Right forelimb (tissue), 1 donor: ENCODE measurements around the gene VPS8.
"Not testable (repeated sequence)": the region's sequence is repeated elsewhere in the genome, so short reads cannot be mapped to it uniquely, and the experiment has no call there.

Experiments used
- DNase-seq: peaks from one replicate; pipeline ENCODE4 v3.0.0-alpha.2; 2018

The VPS8 gene

DNA sequence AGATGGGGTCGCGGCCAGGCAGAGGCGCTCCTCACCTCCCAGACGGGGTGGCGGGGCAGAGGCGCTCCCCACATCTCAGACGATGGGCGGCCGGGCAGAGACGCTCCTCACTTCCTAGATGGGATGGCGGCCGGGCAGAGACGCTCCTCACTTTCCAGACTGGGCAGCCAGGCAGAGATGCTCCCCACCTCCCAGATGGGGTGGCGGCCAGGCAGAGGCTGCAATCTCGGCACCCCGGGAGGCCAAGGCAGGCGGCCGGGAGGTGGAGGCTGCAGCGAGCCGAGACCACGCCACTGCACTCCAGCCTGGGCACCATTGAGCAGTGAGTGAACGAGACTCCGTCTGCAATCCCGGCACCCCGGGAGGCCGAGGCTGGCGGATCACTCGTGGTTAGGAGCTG, 191.9 kb downstream of the VPS8 start:
- DNase-seq: not testable (repeated sequence)

DNA sequence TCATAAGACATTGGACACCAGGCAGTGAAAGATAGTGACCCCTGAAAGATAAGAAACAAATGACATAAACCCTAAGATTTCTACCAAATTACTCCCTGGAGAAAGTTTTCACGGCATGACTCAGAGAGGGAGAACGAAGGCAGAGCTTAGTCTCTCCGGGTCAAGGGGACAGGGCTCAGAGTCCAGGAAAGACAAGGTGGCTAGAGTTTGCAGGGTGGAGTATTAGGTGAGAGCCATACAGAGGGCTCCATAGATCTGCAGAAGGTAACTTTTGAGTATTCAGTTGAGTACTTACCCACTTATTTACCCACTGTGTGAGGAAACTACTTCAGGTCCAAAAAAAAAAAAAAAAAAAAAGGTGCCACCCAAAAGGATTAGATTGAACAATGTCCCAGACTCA, 197.7 kb downstream of the VPS8 start:
- no peak for DNase-seq

DNA sequence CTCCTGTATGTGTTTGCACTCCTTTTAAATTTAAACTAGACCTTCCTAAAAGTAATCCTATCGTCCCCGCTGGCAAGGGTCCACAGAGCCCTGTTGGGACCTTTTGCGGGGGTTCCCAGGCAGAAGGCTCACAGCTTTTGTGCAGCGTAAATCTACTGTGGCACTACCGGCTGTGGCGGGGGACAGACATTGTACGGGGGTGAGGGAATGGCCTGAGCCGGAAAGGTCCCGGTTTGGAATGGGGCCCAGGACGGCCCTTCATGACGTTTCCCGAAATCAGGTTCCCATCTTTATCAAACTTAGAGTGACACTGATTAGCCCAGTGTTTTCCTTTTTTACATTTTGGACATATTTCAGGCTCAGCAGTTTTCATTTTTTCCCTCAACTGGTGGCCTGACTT, 205.6 kb downstream of the VPS8 start:
- not testable (repeated sequence) for DNase-seq

DNA sequence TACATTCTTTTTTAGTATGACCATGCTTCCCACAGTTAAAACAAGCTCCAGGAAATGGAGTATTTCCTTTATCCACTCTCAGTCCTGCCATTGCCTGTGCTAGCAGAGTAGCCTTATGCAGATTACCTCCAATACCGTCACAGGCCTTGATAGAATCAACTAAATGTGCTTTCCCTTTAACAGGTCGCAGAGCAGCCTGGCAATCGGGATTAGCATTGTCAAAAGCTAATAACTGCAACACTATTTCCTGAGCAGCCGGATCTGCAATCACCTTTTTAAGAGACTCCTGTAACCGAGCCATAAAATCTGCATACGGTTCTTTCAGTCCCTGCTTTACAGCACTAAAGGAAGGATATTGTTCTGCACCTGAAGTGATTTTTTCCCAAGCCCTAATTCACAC, 206.0 kb downstream of the VPS8 start:
- DNase-seq: not testable (repeated sequence)

DNA sequence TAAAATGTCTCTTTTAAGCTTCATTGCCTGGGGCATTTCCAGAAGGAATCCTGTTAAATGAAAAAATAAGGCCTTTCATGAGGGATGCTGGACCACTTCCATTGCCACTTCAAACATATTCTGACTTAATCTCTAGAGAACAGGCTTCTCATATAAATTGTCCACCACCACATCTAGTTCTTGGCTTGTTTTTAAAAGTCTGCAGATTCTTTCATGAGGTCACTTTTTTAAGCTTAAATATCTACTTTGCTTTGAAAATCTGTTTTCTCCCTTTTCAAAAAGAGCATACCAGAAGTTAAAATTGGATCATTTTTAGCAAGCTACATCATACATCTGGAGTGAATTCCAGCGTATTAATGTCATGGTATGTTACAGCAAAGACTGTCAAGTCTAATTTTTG, 209.3 kb downstream of the VPS8 start:
- DNase-seq: no peak

DNA sequence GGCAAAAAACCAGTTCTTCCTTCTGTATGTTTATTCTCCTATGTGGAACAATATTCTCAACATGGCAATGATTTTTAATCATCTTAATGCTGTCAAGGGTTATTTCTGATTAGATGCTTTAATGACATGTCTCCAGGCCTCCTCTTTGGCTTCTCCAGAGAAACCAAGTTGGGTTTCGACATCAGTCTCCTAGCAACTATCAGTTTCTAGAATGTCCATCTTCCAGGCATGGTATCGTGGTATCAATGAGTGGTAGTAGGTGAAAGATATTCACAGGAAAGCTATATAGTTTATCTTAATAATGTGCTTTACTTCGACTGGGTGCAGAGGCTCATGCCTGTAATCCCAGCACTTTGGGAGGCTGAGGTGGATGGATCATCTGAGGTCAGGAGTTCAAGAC, 212.4 kb downstream of the VPS8 start:
- DNase-seq: no peak

DNA sequence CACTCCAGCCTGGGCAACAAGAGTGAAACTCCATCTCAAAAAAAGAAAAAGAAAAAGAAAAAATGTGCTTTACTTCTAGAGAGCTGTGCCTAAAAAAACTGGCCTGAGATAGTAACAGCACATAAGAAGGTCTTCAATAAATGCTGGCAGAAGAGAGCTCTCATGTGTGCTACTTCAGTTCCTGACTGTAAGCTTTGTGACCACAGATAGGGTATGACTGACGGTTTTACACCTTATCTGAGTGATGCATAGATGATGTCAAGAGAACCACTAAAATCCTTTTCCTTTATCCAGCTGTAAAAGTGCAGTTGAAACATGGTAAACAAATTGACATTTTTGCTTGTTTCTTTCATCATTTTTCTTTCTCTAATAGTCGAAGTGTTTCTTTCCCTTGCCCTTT, 213.0 kb downstream of the VPS8 start:
- DNase-seq: no peak

DNA sequence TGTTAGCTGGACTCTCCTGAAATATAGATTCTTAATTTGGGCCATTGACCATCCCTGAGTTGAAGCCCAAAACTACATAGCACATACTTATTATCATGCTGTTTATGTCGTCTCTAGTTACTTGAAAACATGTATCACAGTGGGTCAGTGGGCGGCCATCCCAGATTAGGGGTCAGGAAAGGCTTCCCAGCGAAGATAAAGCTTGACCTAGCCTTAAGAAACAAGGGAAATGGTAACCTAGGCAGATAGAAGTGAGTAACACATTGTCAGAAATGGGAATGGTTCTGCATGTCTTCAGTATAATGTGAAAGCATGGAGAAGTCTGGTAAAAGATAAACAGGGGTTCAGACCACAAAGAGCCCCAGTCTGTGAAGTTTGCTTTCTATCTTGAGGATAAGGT, 216.2 kb downstream of the VPS8 start:
- no peak for DNase-seq

DNA sequence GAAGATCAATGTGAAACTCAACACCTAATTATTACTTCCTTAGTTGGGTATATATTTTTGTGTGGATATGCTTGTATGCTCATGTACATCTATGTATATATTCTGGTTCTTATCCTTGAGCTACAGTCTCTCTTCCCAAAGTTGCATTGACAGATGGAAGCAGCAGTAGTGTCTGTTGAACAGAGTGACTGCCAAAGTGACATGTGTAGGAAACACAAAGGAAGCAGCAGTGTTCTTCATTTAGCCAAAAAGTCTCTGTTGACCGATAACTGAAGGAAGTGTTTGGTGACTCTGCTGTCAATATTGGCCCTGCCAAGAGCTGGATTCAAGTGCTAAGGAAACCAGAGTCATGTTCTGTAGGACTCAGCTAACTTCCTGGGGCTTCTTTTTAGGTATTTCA, 217.1 kb downstream of the VPS8 start:
- no peak for DNase-seq

DNA sequence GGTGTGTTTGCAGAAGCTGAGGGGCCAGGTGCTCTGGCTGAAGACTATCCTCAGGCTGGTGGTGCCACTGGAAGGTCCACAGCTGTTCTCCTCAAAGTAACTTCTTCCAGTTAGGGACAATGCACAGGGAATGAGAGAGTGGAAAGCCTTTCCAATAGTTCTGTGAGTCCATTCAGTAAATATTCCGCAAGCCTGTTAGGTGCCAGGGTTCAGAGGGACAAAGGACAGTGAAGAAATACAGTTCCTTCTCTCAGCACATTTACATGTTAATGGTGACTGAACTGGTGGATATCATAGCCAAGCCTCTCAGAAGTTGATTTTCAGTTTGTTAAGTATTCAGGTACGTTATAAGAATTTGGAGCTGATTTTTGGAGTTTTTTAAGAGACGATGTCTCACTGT, 218.4 kb downstream of the VPS8 start:
- DNase-seq: no peak

DNA sequence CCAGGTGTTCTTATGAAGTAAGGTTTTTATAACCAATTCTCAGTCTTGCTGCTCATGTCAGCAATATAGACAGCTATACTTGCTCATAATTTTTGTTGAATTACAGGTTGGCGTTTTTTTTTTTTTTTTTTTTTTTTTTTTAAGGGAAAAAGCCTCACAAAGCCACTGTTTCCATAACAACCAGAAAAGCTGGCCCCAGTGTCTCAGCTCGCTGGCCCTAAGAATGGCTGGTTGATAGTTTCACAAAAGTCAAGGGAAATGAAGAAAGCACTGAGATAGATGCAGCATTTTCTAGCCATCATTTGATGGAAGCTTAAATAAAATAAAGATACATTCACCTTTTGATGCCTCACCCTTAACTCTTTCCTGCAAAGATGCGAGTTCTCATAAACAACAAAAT, 219.0 kb downstream of the VPS8 start:
- DNase-seq: no peak

DNA sequence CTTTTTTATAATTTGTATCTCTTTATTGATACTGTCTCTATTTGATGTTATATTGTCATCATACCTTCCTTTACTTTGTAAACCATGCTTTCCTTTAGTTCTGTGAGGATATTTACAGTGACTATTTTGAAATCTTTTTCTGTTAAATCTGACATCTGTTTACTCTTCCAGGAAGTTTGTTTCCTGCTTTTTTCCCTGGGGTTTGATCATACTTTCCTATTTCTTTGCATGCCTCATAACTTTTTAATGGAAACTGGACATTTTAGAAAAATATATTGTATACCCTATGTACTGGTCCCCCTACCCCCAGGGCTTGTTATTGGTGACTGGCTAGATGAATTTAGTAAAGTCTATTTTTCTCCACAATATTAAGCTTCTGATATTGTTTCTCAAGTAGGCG, 225.8 kb downstream of the VPS8 start:
- DNase-seq: no peak

DNA sequence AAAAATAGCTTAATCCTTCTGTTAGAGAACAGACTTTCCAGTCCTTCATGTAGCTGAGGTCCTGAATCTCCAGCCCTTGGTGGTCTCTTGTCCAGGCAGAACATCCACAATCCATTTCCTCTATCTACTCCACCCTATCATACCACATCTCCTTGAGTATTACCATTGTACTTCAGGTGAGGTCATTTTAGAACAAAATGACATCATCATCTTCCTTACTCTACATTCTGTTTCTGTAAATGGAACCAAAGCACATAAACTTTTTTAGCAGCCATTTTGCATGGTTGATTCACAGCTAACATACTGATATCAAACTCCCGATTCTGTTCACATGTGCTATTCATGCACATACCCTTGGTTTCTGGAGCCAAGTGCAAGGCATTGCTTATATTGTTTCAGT, 228.5 kb downstream of the VPS8 start:
- no peak for DNase-seq

DNA sequence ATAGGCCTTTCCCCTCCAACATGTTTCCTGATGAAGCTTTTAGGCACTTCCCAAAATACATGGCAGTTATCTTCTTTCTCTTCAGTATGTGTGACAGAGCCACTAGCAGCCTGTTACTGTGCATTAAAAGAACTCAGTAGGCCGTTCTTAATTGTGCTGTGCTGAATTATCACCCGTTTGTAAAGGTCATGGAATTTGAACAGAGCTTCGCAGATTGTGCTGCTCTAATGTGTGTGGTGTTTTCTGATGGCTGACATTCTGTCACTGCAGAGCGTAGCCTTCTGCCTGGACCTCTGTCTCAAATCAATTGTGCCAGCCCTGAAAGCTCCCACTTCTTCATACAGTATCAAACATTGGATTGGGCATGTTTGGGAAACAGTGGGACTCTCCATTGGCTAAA, 229.6 kb downstream of the VPS8 start:
- no peak for DNase-seq

DNA sequence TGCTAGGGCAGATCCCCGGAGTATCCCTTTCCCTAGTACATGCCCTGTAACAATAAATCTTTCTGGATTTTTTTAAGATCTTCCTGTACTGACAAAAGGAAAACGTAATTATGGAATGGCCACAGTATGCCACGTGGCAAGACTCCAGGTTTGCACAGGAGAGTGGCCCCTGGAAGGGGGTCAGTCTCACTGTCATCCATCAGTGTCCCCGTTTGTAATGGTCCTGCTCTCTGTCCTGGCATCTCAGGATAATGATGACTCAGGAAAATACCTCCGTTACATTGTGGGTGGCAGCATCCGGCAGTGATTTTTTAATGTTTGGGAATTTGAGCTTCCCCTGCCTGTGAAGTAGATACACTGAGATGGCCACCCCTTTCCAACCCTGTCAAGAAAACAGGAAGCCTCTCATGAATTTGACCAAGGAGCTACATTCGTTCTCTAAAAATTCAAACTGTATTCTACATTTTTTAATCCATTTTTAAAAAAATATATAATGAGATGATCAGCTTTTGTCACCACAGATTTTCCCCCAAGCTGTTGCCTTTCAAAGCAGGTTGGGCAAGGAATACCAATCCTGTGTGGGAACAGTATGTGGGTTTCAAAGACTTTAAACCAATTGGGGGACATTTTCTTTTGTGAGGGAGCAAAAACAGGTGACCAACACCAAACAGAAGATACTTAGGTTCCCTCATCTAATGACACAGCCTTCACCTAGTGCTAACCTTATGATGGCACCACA, 230.5 kb downstream of the VPS8 start:
- DNase-seq: no peak

DNA sequence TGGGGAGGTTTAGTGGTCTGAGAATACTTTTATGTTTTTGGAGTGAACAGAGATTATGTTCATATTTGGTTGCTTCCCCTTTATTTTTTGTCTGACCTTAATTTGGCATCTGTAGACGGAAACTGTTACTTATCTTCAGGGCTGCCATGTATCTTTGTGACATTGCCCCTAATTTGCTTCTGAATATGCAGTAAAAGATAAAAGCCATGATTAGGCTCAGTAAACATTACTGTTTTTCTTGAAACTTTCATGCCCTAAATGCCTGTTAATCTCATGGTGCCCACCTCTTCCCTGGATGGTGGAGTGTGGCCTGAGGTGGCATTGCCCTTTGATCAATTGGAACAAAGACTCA, 234.2 kb downstream of the VPS8 start:
- DNase-seq: no peak

DNA sequence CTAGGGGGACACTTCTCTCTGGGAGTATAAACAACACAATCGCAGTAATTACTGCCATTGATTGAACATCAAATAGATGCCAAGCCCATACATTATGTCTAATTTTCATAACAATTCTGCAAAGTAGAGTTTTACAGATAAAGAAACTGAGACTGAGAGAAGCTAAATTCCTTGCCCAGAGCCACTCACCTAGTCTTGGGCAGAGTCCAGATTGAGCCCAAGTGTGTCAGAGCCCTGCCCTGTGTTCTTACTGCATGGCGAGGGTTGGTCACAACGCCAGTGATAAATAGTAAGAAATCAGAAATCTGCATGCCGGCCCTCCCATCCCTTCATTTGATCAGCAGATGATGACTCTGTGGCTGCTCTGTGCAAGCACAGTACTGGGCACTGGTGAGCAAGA, 234.6 kb downstream of the VPS8 start:
- DNase-seq: no peak

DNA sequence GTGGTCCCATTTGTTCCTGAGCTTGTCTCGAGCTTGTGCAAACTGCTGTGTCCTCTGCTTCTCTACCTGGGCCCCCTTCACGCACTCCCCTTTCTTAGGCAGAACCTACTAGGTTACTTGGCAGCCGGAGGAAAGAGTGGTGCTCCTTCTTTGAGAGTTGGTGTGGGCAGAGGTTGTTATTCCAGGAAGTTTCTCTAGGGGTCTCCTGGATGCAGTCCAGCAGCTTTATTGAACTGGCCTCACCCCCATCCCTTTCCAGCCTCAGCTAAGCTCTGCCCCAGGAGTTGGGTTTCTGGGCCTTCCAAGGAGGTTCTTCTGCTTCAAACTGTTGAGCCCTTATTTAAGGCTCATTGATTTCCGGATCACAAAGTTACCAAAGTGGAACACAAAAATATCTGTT, 237.7 kb downstream of the VPS8 start:
- no peak for DNase-seq

DNA sequence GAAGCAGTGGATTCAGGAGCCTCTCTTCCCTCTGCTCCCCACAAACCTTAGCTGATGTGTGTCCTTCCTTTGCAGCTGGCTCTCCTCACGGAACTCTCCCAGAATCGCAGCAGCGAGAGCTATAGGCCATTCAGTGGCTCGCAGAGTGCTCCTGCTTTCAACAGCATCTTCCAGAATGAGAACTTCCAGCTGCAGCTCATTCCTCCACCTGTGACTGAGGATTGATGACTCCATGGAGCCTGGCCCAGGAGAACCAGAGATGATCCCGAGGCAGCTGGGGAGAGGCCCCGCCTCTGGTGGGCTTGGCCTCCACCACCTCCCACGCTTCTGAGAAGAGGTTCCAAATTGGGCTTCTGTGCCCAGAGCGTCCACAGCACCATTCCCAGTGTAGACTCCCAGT, 239.8 kb downstream of the VPS8 start:
- no peak for DNase-seq

DNA sequence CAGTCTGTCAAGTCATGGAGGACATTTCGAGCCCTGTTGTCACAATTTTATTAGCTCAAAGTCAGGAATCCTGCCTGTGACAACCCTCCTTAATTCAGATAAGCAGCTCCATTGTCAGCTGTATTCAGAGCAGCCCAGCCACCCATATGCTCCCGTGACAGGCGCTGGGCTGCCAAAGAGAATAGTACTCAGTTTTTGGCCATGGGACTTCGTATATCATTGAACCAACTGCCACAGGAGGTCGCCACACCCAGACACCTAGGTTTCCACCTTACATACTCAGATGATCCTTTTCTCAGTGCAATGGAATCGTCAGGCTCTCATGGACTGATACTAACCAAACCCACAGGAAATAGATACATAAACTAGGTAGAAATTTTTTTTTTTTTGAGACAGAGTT, 240.7 kb downstream of the VPS8 start:
- no peak for DNase-seq

DNA sequence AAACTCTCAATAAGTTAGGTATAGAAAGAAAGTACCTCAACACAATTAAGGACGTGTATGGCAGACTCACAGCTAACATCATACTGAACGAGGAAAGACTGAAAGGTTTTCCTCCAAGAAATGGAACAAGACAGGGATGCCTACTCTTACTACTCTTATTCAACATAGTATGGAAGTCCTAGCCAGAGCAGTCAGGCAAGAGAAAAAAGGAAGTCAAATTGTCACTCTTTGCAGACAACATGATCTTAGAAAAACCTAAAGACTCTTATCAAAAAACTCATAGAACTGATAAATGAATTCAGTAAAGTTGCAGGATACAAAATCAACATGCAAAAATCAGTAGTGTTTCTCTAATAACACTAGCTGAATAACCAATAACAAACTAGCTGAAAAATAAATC, 244.9 kb downstream of the VPS8 start:
- no peak for DNase-seq

DNA sequence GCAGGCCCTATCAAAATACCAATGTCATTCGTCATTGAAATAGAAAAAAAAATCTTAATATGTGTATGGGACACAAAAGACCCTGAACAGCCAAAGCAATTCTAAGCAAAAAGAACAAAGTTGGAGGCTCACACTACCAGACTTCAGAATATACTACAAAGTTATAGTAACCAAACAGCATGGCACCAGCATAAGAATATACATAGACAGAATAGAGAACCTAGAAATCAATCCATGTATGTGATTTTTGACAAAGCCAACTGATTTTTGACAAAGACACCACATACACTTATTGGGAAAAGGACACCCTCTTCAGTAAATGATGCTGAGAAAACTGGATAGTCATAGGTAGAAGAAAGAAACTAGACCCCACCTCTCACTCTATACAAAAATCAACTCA, 245.9 kb downstream of the VPS8 start:
- no peak for DNase-seq

DNA sequence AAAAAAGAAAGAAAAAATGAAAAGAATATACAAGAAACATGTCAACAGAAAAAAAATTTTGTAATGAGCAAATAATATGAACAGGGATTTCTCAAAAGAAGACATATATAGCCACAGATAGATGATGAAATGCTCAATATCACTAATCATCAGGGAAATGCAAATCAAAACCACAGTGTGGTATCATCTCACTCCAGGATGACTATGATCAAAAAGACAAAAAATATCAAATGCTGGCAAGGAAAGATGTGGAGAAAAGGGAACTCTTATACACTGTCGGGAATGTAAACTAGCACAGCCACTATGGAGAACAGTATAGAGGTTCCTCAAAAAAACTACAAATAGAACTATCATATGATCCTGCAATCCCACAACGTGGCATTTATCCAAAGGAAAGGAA, 246.8 kb downstream of the VPS8 start:
- no peak for DNase-seq

DNA sequence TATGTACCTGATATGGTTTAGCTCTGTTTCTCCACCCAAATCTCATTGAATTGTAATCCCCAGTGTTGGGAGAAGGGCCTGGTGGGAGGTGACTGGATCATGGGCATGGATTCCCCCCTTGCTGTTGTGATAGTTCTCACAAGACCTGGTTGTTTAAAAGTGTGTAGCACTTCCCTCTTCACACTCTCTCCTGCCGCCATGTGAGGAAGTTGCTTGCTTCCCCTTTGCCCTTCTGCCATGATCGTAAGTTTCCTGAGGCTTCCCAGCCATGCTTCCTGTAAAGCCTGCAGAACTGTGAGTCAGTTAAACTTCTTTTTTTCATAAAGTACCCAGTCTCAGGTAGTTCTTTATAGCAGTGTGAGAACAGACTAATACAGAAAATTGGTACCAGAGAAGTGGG, 247.8 kb downstream of the VPS8 start:
- DNase-seq: no peak

DNA sequence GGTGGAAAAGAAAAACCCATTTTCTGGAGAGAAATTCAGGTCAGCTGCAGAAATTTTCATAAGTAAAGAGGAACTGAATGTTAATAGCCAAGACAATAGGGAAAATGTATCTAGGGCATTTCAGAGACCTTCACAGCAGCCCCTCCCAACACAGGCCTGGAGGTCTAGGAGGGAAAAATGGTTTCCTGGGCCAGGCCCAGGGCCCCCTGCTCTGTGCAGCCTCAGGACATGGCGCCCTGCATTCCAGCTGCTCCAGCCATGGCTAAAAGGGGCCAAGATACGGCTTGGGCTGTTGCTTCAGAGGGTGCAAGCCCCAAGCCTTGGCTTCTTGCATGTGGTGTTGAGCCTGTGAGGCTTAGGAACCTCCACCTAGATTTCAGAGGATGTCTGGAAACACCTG, 248.7 kb downstream of the VPS8 start:
- no peak for DNase-seq

DNA sequence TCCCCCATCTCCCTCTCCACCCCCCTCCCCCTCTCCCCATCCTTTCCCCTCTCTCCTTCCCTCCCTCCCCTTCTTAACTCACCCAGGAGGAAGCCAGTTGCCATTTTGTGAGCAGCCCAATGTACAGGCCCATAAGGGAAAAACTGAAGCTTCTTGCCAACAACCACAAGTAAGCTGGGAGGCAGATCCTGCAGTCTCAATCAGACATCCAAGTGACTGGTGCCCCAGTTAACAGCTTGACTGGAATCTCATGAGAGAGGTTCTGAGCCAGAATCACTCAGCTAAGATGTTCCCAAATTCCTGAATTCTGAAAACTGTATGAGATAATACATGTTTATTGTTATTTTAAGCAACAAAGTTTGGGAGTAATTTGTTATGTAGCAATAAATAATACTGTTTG, 250.2 kb downstream of the VPS8 start:
- DNase-seq: no peak
